Measurements from ENCODE around the gene NPAS2. TPM values are rescaled to one million over a fixed set of nuclear protein-coding genes. Genes with fewer than 3 reads are reported as not detected.

The NPAS2 gene
- total and polyA plus RNA-seq, 2 donors (not counting 1 experiment from before 2014, with no cell fraction given), result 3.6 to 4.9 TPM

GRCh38 chr2:100905132-100905805, 85.3 kb downstream of the NPAS2 start:
- H4K20me1 ChIP-seq (ENCODE audit: control insufficient read depth, extremely low read depth, insufficient read depth, low read length), result no peaks in the 10 kb centered on the region
- H3K9ac ChIP-seq (ENCODE audit: insufficient read depth, low read length), result no peak overlapping the region
- H3K36me3 ChIP-seq (ENCODE audit: control insufficient read depth, insufficient read depth, low read length), result no peaks in the 10 kb centered on the region
- no peak overlapping the region for H3K4me3 ChIP-seq (replicated peaks in 1 of 4; ENCODE audit: control extremely low read depth in 1 of 4, insufficient read depth in 1 of 4, low read depth in 3 of 4, low read length in 4 of 4)
- H3K27ac ChIP-seq (ENCODE audit: insufficient read depth, low read length), result no peak overlapping the region
- peaks cover 19% of the 10 kb centered on the region for H3K4me1 ChIP-seq (ENCODE audit: control insufficient read depth, extremely low read depth, insufficient read depth, low read length)
- no peaks in the 10 kb centered on the region for H3K79me2 ChIP-seq (ENCODE audit: control insufficient read depth, insufficient read depth, low read length)
- H2AFZ ChIP-seq (ENCODE audit: low read length), result no peak overlapping the region
- H3K27me3 ChIP-seq (ENCODE audit: control insufficient read depth, insufficient read depth, low read length), result no peaks in the 10 kb centered on the region
- TF ChIP-seq EZH2 (IDR thresholded peaks at IDR 0.05; ENCODE audit: low read length, missing control alignments), result no peak
- TF ChIP-seq CTCF (conservative IDR thresholded peaks at IDR 0.05 in 1 of 2, IDR thresholded peaks at IDR 0.05 in 1 of 2; ENCODE audit: low read depth in 1 of 2, low read length in 2 of 2), result no peak
- no peak overlapping the region for H3K4me2 ChIP-seq (ENCODE audit: extremely low read depth, insufficient read depth, low read length)
- no peak for DNase-seq (ENCODE audit: low read depth in 2 of 2)
- no peaks in the 10 kb centered on the region for H3K9me3 ChIP-seq (ENCODE audit: control insufficient read depth, insufficient read depth, low read depth, low read length)

GRCh38 chr2:100906131-100906530, 86.2 kb downstream of the NPAS2 start:
- no peak for DNase-seq (ENCODE audit: low read depth in 2 of 2)
- Histone ChIP-seq H3K79me2 (ENCODE audit: control insufficient read depth, insufficient read depth, low read length) (no peaks in the 10 kb centered on the region), H3K36me3 (ENCODE audit: control insufficient read depth, insufficient read depth, low read length) (no peaks in the 10 kb centered on the region), H4K20me1 (ENCODE audit: control insufficient read depth, extremely low read depth, insufficient read depth, low read length) (no peaks in the 10 kb centered on the region), H3K27me3 (ENCODE audit: control insufficient read depth, insufficient read depth, low read length) (no peaks in the 10 kb centered on the region), H3K4me2 (ENCODE audit: extremely low read depth, insufficient read depth, low read length) (no peak overlapping the region), H3K9ac (ENCODE audit: insufficient read depth, low read length) (no peak overlapping the region), H3K4me3 (replicated peaks in 1 of 4; ENCODE audit: control extremely low read depth in 1 of 4, insufficient read depth in 1 of 4, low read depth in 3 of 4, low read length in 4 of 4) (no peak overlapping the region), H3K9me3 (ENCODE audit: control insufficient read depth, insufficient read depth, low read depth, low read length) (no peaks in the 10 kb centered on the region), H3K4me1 (ENCODE audit: control insufficient read depth, extremely low read depth, insufficient read depth, low read length) (peaks cover 19% of the 10 kb centered on the region), H3K27ac (ENCODE audit: insufficient read depth, low read length) (no peak overlapping the region), H2AFZ (ENCODE audit: low read length) (no peak overlapping the region)
- TF ChIP-seq CTCF (conservative IDR thresholded peaks at IDR 0.05 in 1 of 2, IDR thresholded peaks at IDR 0.05 in 1 of 2; ENCODE audit: low read depth in 1 of 2, low read length in 2 of 2), result no peak

GRCh38 chr2:100906679-100907078, 86.7 kb downstream of the NPAS2 start:
- Histone ChIP-seq H2AFZ (ENCODE audit: low read length) (no peak overlapping the region), H3K9me3 (ENCODE audit: control insufficient read depth, insufficient read depth, low read depth, low read length) (no peaks in the 10 kb centered on the region), H3K4me2 (ENCODE audit: extremely low read depth, insufficient read depth, low read length) (no peak overlapping the region), H3K27me3 (ENCODE audit: control insufficient read depth, insufficient read depth, low read length) (no peaks in the 10 kb centered on the region), H4K20me1 (ENCODE audit: control insufficient read depth, extremely low read depth, insufficient read depth, low read length) (no peaks in the 10 kb centered on the region), H3K4me3 (replicated peaks in 1 of 4; ENCODE audit: control extremely low read depth in 1 of 4, insufficient read depth in 1 of 4, low read depth in 3 of 4, low read length in 4 of 4) (no peak overlapping the region), H3K9ac (ENCODE audit: insufficient read depth, low read length) (no peak overlapping the region), H3K36me3 (ENCODE audit: control insufficient read depth, insufficient read depth, low read length) (no peaks in the 10 kb centered on the region), H3K4me1 (ENCODE audit: control insufficient read depth, extremely low read depth, insufficient read depth, low read length) (peaks cover 17% of the 10 kb centered on the region), H3K79me2 (ENCODE audit: control insufficient read depth, insufficient read depth, low read length) (no peaks in the 10 kb centered on the region), H3K27ac (ENCODE audit: insufficient read depth, low read length) (no peak overlapping the region)
- TF ChIP-seq CTCF (conservative IDR thresholded peaks at IDR 0.05 in 1 of 2, IDR thresholded peaks at IDR 0.05 in 1 of 2; ENCODE audit: low read depth in 1 of 2, low read length in 2 of 2) (no peak), EZH2 (IDR thresholded peaks at IDR 0.05; ENCODE audit: low read length, missing control alignments) (no peak)
- DNase-seq (ENCODE audit: low read depth in 2 of 2), result no peak
